Subcutaneous adipose tissue (tissue), 4 donors: ENCODE measurements around the gene CDC42BPA. TPM values are rescaled to one million over a fixed set of nuclear protein-coding genes. Genes with fewer than 3 reads are reported as not detected.

ENCODE experiments used
- CTCF ChIP-seq: fragments of 450-650 bp; IDR thresholded peaks from one replicate; pipeline ENCODE4 v1.5.1; 2016; ENCODE audit warnings: low read depth, mild to moderate bottlenecking, control low read depth, antibody characterized with exemption, moderate library complexity
- total RNA-seq, 4 donors: library from RNA; depleted of rRNA; stranded (reverse); fragments of >200 nt; gene quantifications; one replicate each; pipeline ENCODE4 v1.1.0, GENCODE V29; 2016

CDC42BPA gene
- total RNA-seq, 4 donors from 2014 or later, result 43.2 to 68.2 (median 55.3) TPM

- TF ChIP-seq CTCF, result no peak
These were observed 121.2 kb downstream of the CDC42BPA start for GRCh38 chr1:227197064-227197463.

- TF ChIP-seq CTCF, result no peak
These were observed 126.1 kb downstream of the CDC42BPA start for GRCh38 chr1:227192163-227192562.

GRCh38 chr1:227191607-227192006 lies 126.7 kb downstream of the CDC42BPA start:
- no peak for TF ChIP-seq CTCF

GRCh38 chr1:227190321-227190720 lies 128.0 kb downstream of the CDC42BPA start:
- TF ChIP-seq CTCF, result no peak

GRCh38 chr1:227185291-227185690 lies 133.0 kb downstream of the CDC42BPA start:
- TF ChIP-seq CTCF, result no peak

- no peak for TF ChIP-seq CTCF
These were observed 136.3 kb downstream of the CDC42BPA start for GRCh38 chr1:227182012-227182411.

GRCh38 chr1:227175611-227176010 lies 142.7 kb downstream of the CDC42BPA start:
- TF ChIP-seq CTCF, result no peak
